ENCODE results near the gene MIPOL1. TPM values are rescaled to one million over a fixed set of nuclear protein-coding genes. Genes with fewer than 3 reads are reported as not detected.

Gene MIPOL1
- total RNA-seq, 1 donor from 2014 or later, result 14.6 TPM

DNA sequence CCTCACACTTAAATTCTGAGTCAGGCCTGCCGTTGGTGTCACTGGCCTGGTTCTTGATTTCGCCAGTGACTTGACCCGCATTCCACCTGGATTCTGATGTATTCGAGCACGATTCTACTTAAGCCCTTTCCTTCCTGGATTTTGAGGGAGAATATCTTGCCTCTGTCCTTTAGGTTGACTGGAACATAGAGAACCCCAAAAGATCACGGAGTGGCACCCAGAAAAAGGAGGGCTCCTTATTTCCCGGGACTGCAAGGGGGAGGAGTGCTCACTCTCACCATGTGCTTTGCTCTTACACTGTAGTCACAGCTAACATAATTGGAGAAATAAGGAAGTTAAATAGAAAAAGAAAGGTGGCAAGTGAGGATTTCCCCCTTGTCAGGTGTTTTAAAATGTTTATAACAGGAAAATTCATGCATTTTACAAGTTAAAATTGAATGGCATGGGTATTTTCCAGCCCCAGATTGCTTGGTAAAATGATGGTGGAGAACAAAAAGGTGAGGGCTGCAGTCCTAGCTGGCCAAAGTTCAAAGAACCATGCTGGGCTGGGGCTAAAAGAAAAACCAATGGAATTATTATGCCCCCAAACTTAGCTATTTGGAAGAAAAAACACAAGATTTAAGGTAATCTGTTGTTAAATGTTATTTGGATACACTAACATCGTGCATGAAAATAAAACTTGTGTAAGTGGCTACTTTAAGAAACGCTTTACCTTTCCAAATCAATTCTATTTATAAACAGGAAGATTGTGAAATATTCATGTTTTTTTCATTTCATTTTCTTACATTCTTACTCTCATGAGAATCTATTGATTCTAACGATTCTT lies 388.4 kb downstream of the MIPOL1 start:
- Mint-ChIP-seq H3K4me1 (ENCODE audit: unreplicated experiment) (peaks cover 15% of the 10 kb centered on the region), H3K27me3 (ENCODE audit: unreplicated experiment) (peaks cover 73% of the 10 kb centered on the region), H3K9me3 (ENCODE audit: unreplicated experiment) (no peaks in the 10 kb centered on the region), H3K36me3 (ENCODE audit: unreplicated experiment) (no peaks in the 10 kb centered on the region), H3K27ac (ENCODE audit: unreplicated experiment) (no peak overlapping the region), H3K4me3 (ENCODE audit: unreplicated experiment) (no peak overlapping the region)
- TF ChIP-seq, protein P1, sequence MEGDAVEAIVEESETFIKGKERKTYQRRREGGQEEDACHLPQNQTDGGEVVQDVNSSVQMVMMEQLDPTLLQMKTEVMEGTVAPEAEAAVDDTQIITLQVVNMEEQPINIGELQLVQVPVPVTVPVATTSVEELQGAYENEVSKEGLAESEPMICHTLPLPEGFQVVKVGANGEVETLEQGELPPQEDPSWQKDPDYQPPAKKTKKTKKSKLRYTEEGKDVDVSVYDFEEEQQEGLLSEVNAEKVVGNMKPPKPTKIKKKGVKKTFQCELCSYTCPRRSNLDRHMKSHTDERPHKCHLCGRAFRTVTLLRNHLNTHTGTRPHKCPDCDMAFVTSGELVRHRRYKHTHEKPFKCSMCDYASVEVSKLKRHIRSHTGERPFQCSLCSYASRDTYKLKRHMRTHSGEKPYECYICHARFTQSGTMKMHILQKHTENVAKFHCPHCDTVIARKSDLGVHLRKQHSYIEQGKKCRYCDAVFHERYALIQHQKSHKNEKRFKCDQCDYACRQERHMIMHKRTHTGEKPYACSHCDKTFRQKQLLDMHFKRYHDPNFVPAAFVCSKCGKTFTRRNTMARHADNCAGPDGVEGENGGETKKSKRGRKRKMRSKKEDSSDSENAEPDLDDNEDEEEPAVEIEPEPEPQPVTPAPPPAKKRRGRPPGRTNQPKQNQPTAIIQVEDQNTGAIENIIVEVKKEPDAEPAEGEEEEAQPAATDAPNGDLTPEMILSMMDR (IDR thresholded peaks at IDR 0.05), result no peak
- no peak for DNase-seq (ENCODE audit: extremely low spot score, unreplicated experiment)

DNA sequence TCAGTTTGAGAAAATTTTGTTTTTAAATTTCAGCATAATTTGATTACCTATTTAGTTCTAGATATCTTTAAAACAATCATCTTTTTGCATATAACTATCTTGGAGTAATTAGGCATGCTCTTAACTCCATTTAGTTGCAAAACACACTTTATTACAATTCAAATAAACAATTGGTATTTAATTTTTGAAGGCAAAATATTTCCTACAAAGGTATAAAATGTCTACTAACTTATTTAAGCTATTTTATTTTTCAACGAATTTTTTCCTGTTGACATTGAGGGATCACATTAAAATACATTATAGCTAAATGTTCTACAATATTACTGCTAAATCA lies 389.0 kb downstream of the MIPOL1 start:
- no peak overlapping the region for H3K4me3 Mint-ChIP-seq (ENCODE audit: unreplicated experiment)
- TF ChIP-seq, protein P1 (IDR thresholded peaks at IDR 0.05), result no peak
- H3K27ac Mint-ChIP-seq (ENCODE audit: unreplicated experiment), result no peak overlapping the region
- DNase-seq (ENCODE audit: extremely low spot score, unreplicated experiment), result no peak
- H3K36me3 Mint-ChIP-seq (ENCODE audit: unreplicated experiment), result no peaks in the 10 kb centered on the region
- peaks cover 72% of the 10 kb centered on the region for H3K27me3 Mint-ChIP-seq (ENCODE audit: unreplicated experiment)
- no peaks in the 10 kb centered on the region for H3K9me3 Mint-ChIP-seq (ENCODE audit: unreplicated experiment)
- H3K4me1 Mint-ChIP-seq (ENCODE audit: unreplicated experiment), result peaks cover 16% of the 10 kb centered on the region

DNA sequence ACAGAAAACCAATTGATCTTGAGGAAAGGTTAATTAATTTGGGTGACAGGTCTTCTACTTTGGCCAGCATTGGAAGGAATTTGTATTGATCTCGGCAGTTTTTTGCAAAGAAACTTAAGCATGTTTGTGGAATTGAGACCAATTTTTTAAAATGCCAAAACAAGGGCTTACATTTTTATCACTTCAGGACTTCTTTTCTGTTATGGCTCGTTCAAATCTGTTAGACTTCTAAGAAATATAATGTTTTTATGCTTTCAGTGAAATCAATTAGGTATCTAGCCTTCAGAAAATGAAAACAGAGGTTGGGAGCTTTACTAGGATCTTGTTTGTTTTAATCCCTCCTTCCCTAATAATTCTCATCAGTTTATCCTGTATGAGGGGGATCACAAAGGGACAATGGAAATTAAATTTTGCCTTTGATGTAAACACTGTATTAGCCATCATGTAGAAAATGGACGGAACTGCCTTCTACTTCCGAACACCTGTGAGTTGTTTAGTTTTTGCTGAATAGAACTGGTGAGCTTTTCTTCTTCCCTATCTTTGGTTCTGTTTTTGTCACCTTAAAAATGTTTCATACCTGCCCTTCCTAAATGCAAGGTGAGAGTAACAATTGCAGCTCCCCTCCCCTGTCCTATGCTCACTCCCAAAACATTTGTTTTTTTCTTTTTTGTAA lies 389.5 kb downstream of the MIPOL1 start:
- Mint-ChIP-seq H3K27ac (ENCODE audit: unreplicated experiment) (no peak overlapping the region), H3K4me3 (ENCODE audit: unreplicated experiment) (no peak overlapping the region), H3K4me1 (ENCODE audit: unreplicated experiment) (peaks cover 18% of the 10 kb centered on the region), H3K27me3 (ENCODE audit: unreplicated experiment) (peaks cover 72% of the 10 kb centered on the region), H3K36me3 (ENCODE audit: unreplicated experiment) (no peaks in the 10 kb centered on the region), H3K9me3 (ENCODE audit: unreplicated experiment) (no peaks in the 10 kb centered on the region)
- no peak for DNase-seq (ENCODE audit: extremely low spot score, unreplicated experiment)
- TF ChIP-seq, protein P1 (IDR thresholded peaks at IDR 0.05), result no peak

DNA sequence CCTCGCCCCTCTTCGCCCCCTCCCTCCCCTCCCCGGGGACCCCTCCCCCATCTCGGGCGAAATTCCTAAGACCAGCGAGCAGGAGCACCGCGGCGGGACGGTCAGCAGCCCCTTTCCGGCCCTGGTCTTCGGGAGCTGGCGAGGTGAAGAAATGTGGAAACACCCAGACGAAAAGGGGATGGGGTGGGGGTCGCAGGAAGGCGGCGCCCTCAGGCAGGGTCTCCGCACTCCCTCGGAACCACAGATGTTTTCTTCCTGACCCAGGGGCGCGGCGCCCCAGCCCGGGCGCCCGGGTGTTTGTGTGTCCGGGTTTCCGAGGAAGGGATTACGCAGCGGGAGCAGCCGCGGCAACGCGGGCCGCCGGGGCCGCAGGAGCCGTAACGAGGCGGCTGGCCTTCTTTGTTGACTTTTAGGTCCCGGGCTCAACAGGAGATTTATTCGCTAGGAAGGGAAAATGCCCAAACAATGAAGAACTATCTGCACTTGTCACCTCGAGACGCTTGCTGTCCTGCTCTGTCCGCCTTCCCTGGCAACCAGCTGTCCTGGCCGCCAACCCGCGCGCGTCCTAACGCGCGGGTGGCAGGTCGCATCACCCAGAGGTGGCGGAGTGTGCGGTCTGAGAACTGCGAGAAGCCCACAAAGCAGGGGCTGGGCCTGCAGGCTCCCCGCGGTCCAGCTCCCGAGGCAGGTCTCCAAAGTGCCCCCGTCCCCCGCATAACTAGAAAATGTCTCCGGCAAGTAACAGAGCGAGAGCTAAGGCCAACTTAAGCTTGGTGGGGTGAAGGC lies 390.3 kb downstream of the MIPOL1 start:
- Mint-ChIP-seq H3K27me3 (ENCODE audit: unreplicated experiment) (peaks cover 80% of the 10 kb centered on the region), H3K4me3 (ENCODE audit: unreplicated experiment) (no peak overlapping the region), H3K27ac (ENCODE audit: unreplicated experiment) (no peak overlapping the region), H3K36me3 (ENCODE audit: unreplicated experiment) (no peaks in the 10 kb centered on the region), H3K4me1 (ENCODE audit: unreplicated experiment) (peaks cover 23% of the 10 kb centered on the region), H3K9me3 (ENCODE audit: unreplicated experiment) (no peaks in the 10 kb centered on the region)
- TF ChIP-seq, protein P1 (IDR thresholded peaks at IDR 0.05), result no peak
- DNase-seq (ENCODE audit: extremely low spot score, unreplicated experiment), result no peak

DNA sequence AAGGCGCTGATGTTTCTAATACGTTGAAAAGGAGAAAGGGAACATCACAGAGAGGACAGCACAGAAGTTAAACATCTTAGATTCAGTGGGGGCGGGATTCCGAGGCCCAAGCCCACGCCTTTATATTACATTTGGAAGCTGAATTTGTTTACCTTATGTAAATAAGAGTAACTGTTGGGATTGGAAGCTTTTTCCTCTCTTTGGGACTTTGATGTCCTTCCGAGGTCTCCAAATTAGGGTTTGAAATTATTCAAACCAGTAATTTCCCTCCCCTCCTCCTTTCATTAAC lies 390.9 kb downstream of the MIPOL1 start:
- Mint-ChIP-seq H3K27me3 (ENCODE audit: unreplicated experiment) (peaks cover 82% of the 10 kb centered on the region), H3K36me3 (ENCODE audit: unreplicated experiment) (no peaks in the 10 kb centered on the region), H3K27ac (ENCODE audit: unreplicated experiment) (no peak overlapping the region), H3K4me3 (ENCODE audit: unreplicated experiment) (no peak overlapping the region), H3K4me1 (ENCODE audit: unreplicated experiment) (peaks cover 23% of the 10 kb centered on the region), H3K9me3 (ENCODE audit: unreplicated experiment) (no peaks in the 10 kb centered on the region)
- DNase-seq (ENCODE audit: extremely low spot score, unreplicated experiment), result no peak
- TF ChIP-seq, protein P1 (IDR thresholded peaks at IDR 0.05), result no peak

All from osteocyte (in vitro differentiated cells).